ENCODE data around the gene TTC24. TPM values are rescaled to one million over a fixed set of nuclear protein-coding genes. Genes with fewer than 3 reads are reported as not detected.
"Not testable (repeated sequence)": the region's sequence is repeated elsewhere in the genome, so short reads cannot be mapped to it uniquely, and the experiment has no call there.

Gene TTC24
- total and polyA plus RNA-seq, 2 experiments from 2014 or later, result not detected

- TF ChIP-seq EZH2 (IDR thresholded peaks at IDR 0.05; ENCODE audit: borderline replicate concordance) (no peak), EZH2phosphoT487 (IDR thresholded peaks at IDR 0.05; ENCODE audit: low read depth, severe bottlenecking, unreplicated experiment) (no peak)
- TF ChIP-seq, protein P1, sequence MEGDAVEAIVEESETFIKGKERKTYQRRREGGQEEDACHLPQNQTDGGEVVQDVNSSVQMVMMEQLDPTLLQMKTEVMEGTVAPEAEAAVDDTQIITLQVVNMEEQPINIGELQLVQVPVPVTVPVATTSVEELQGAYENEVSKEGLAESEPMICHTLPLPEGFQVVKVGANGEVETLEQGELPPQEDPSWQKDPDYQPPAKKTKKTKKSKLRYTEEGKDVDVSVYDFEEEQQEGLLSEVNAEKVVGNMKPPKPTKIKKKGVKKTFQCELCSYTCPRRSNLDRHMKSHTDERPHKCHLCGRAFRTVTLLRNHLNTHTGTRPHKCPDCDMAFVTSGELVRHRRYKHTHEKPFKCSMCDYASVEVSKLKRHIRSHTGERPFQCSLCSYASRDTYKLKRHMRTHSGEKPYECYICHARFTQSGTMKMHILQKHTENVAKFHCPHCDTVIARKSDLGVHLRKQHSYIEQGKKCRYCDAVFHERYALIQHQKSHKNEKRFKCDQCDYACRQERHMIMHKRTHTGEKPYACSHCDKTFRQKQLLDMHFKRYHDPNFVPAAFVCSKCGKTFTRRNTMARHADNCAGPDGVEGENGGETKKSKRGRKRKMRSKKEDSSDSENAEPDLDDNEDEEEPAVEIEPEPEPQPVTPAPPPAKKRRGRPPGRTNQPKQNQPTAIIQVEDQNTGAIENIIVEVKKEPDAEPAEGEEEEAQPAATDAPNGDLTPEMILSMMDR (IDR thresholded peaks at IDR 0.05; ENCODE audit: poor library complexity), result peak; percentile 74
- H3K9me3 ChIP-seq (ENCODE audit: low read depth), result no peaks in the 10 kb centered on the region
- no peak overlapping the region for H2AFZ ChIP-seq
- 37% methylated on average over 7 of the region's 7 CpGs for WGBS (ENCODE audit: low lambda C conversion rate, missing lambda C conversion rate)
- no peaks in the 10 kb centered on the region for H4K20me1 ChIP-seq (ENCODE audit: insufficient read depth, poor library complexity, severe bottlenecking)
- no peak overlapping the region for H3K4me3 ChIP-seq
- DNase-seq (ENCODE audit: low spot score), result peak; percentile 85
- H3K27ac ChIP-seq, result no peak overlapping the region
- no peaks in the 10 kb centered on the region for H3K36me3 ChIP-seq (replicated peaks; ENCODE audit: insufficient read depth, low read depth)
- no peaks in the 10 kb centered on the region for H3K27me3 ChIP-seq
- no peaks in the 10 kb centered on the region for H3K4me1 ChIP-seq (ENCODE audit: insufficient read depth)
- H3K9me2 ChIP-seq (replicated peaks; ENCODE audit: insufficient read depth), result no peaks in the 10 kb centered on the region
- H3K4me2 ChIP-seq, result no peak overlapping the region
- no peaks in the 10 kb centered on the region for H3K79me2 ChIP-seq
Observed at GRCh38 chr1:156608036-156608674, 28.6 kb downstream of the TTC24 start.

- no peaks in the 10 kb centered on the region for H3K27me3 ChIP-seq
- H3K27ac ChIP-seq, result no peak overlapping the region
- no peaks in the 10 kb centered on the region for H3K36me3 ChIP-seq (replicated peaks; ENCODE audit: insufficient read depth, low read depth)
- H3K4me1 ChIP-seq (ENCODE audit: insufficient read depth), result no peaks in the 10 kb centered on the region
- TF ChIP-seq, protein P1 (IDR thresholded peaks at IDR 0.05; ENCODE audit: poor library complexity), result peak; percentile 49
- TF ChIP-seq EZH2phosphoT487 (IDR thresholded peaks at IDR 0.05; ENCODE audit: low read depth, severe bottlenecking, unreplicated experiment), result no peak
- no peaks in the 10 kb centered on the region for H3K79me2 ChIP-seq
- WGBS (ENCODE audit: low lambda C conversion rate, missing lambda C conversion rate), result 52% methylated on average over 6 of the region's 6 CpGs
- no peak overlapping the region for H3K4me3 ChIP-seq
- no peaks in the 10 kb centered on the region for H3K9me2 ChIP-seq (replicated peaks; ENCODE audit: insufficient read depth)
- H3K4me2 ChIP-seq, result no peak overlapping the region
- H4K20me1 ChIP-seq (ENCODE audit: insufficient read depth, poor library complexity, severe bottlenecking), result no peaks in the 10 kb centered on the region
- no peaks in the 10 kb centered on the region for H3K9me3 ChIP-seq (ENCODE audit: low read depth)
- H2AFZ ChIP-seq, result no peak overlapping the region
- DNase-seq (ENCODE audit: low spot score), result peak; percentile 62
Observed at GRCh38 chr1:156608981-156609380, 29.5 kb downstream of the TTC24 start.

DNA sequence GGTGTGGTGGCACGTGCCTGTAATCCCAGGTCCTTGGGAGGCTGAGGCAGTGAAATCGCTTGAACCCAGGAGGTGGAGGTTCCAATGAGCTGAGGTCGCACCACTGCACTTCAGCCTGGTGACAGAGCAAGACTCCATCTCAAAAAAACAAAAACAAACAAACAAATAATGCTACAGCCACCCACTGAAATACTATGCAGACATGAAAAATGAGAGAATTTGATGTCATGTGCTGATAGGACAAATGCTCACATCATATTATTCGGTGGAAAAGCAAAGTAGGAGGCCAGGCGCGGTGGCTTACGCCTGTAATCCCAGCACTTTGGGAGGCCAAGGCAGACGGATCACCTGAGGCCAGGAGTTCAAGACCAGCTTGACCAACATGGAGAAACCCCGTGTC, 30.5 kb downstream of the TTC24 start:
- DNase-seq (ENCODE audit: low spot score); H3K79me2 ChIP-seq; H3K4me2 ChIP-seq; H3K27ac ChIP-seq; H3K4me1 ChIP-seq (ENCODE audit: insufficient read depth); H3K27me3 ChIP-seq; H4K20me1 ChIP-seq (ENCODE audit: insufficient read depth, poor library complexity, severe bottlenecking); H3K4me3 ChIP-seq; H3K36me3 ChIP-seq (replicated peaks; ENCODE audit: insufficient read depth, low read depth); H3K9me2 ChIP-seq (replicated peaks; ENCODE audit: insufficient read depth); H2AFZ ChIP-seq; H3K9me3 ChIP-seq (ENCODE audit: low read depth): not testable (repeated sequence)
- 88% methylated on average over 9 of the region's 9 CpGs for WGBS (ENCODE audit: low lambda C conversion rate, missing lambda C conversion rate)

DNA sequence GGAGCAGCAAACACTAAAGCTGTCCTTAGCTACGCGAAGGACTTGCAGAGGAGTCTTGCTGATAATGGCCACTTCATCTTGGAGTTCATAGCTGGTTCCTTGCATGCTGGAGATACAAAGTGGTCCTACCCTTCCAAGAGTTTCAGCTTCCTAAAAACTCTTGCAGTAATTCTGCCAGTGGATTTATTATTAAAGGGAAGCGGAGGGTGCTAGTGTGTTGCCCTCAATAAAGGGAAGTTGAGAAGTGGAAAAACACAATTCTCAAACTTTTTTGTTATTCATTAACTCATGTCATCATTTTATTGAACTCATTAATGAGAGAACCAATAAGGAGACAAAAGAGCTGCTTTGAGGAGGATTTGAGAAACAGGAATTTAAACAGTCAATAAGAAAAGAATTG, 33.1 kb downstream of the TTC24 start:
- H3K9me2 ChIP-seq (replicated peaks; ENCODE audit: insufficient read depth), result no peaks in the 10 kb centered on the region
- no peaks in the 10 kb centered on the region for H3K9me3 ChIP-seq (ENCODE audit: low read depth)
- H3K4me3 ChIP-seq, result no peak overlapping the region
- no peaks in the 10 kb centered on the region for H3K36me3 ChIP-seq (replicated peaks; ENCODE audit: insufficient read depth, low read depth)
- H2AFZ ChIP-seq, result no peak overlapping the region
- WGBS (ENCODE audit: low lambda C conversion rate, missing lambda C conversion rate), result 48% methylated on average over 3 of the region's 3 CpGs
- no peaks in the 10 kb centered on the region for H3K79me2 ChIP-seq
- peaks cover 11% of the 10 kb centered on the region for H3K4me1 ChIP-seq (ENCODE audit: insufficient read depth)
- H4K20me1 ChIP-seq (ENCODE audit: insufficient read depth, poor library complexity, severe bottlenecking), result no peaks in the 10 kb centered on the region
- H3K4me2 ChIP-seq, result peak overlapping the region; percentile 4
- H3K27ac ChIP-seq, result peak overlapping the region; percentile 43
- TF ChIP-seq, protein P1 (IDR thresholded peaks at IDR 0.05; ENCODE audit: poor library complexity), result no peak
- TF ChIP-seq EZH2 (IDR thresholded peaks at IDR 0.05; ENCODE audit: borderline replicate concordance) (no peak), EZH2phosphoT487 (IDR thresholded peaks at IDR 0.05; ENCODE audit: low read depth, severe bottlenecking, unreplicated experiment) (no peak)
- no peaks in the 10 kb centered on the region for H3K27me3 ChIP-seq
- DNase-seq (ENCODE audit: low spot score), result no peak

All from hepatocyte (in vitro differentiated cells).